Measurements from ENCODE around the gene CBFA2T3. TPM values are rescaled to one million over a fixed set of nuclear protein-coding genes. Genes with fewer than 3 reads are reported as not detected.
A peak's percentile ranks its signal among the peaks of the same experiment; 100 is the strongest.

Gene CBFA2T3
- total and polyA plus RNA-seq, 2 donors (not counting 1 experiment from before 2014, with no cell fraction given): 40.8 to 58.3 TPM

- POLR2A ChIA-PET: interaction anchor here (0.7 kb wide), 1 partner anchor 10 kb away, joined by 3 read pairs; no protein-coding TSS in a partner anchor
- Histone ChIP-seq H4K20me1 (ENCODE audit: control insufficient read depth, insufficient read depth, low read length, poor library complexity, severe bottlenecking) (peaks cover 99% of the 10 kb centered on the region), H3K27ac (ENCODE audit: low read length in 2 of 2) (no peak overlapping the region), H3K9ac (ENCODE audit: low read length) (no peak overlapping the region), H2AFZ (ENCODE audit: insufficient read depth, low read depth, low read length, poor library complexity, severe bottlenecking) (no peak overlapping the region), H3K4me2 (replicated peaks; ENCODE audit: low read depth, low read length, poor library complexity, severe bottlenecking) (no peak overlapping the region), H3K79me2 (ENCODE audit: control insufficient read depth, insufficient read depth, low read length) (peaks cover 89% of the 10 kb centered on the region), H3K4me1 (ENCODE audit: control insufficient read depth in 2 of 2, insufficient read depth in 2 of 2, low read length in 2 of 2) (peaks cover 0 to 13% of the 10 kb centered on the region in 2 donors), H3K27me3 (replicated peaks in 1 of 4; ENCODE audit: control extremely low read depth in 1 of 4, control insufficient read depth in 3 of 4, insufficient read depth in 4 of 4, low read length in 3 of 4) (no peaks in the 10 kb centered on the region), H3K36me3 (replicated peaks in 1 of 2; ENCODE audit: control extremely low read depth in 1 of 2, control insufficient read depth in 1 of 2, extremely low read depth in 1 of 2, insufficient read depth in 2 of 2, low read length in 1 of 2) (peaks cover 0 to 30% of the 10 kb centered on the region in 2 experiments), H3K4me3 (ENCODE audit: control extremely low read depth in 1 of 5, extremely low read depth in 1 of 5, insufficient read depth in 1 of 5, low read depth in 2 of 5, low read length in 4 of 5) (no peak overlapping the region), H3K9me3 (ENCODE audit: control extremely low read depth in 1 of 3, control insufficient read depth in 2 of 3, insufficient read depth in 1 of 3, low read length in 2 of 3) (no peaks in the 10 kb centered on the region)
- CTCF ChIA-PET: interaction anchor here (0.9 kb wide), 1 partner anchor 12 kb away, joined by 4 read pairs; no protein-coding TSS in a partner anchor
- TF ChIP-seq EZH2 (IDR thresholded peaks at IDR 0.05; ENCODE audit: borderline replicate concordance, insufficient read depth, low read depth, low read length, poor library complexity, severe bottlenecking): no peak
- TF ChIP-seq CTCF (IDR thresholded peaks at IDR 0.05): no peak
- intact Hi-C loops (cut with micrococcal nuclease): no loop called here
- H3K4me3 Mint-ChIP-seq: no peak overlapping the region
- no peak for ATAC-seq (ENCODE audit: low read depth)
- no peak for DNase-seq
- H3K4me1 Mint-ChIP-seq: peaks cover 16% of the 10 kb centered on the region
- no peaks in the 10 kb centered on the region for H3K9me3 Mint-ChIP-seq (ENCODE audit: insufficient read depth)
- peak overlapping the region; percentile 63 for H3K27ac Mint-ChIP-seq
- 89% methylated on average over 12 of the region's 21 CpGs for WGBS (ENCODE audit: insufficient coverage)
- no peaks in the 10 kb centered on the region for H3K27me3 Mint-ChIP-seq
These were observed 72.2 kb downstream of the CBFA2T3 start for GRCh38 chr16:88904676-88905365.

GRCh38 chr16:88903267-88903666 is 73.7 kb downstream of the CBFA2T3 start:
- Mint-ChIP-seq H3K4me3 (no peak overlapping the region), H3K9me3 (ENCODE audit: insufficient read depth) (no peaks in the 10 kb centered on the region), H3K27ac (no peak overlapping the region), H3K27me3 (no peaks in the 10 kb centered on the region), H3K4me1 (peaks cover 14% of the 10 kb centered on the region)
- no peak overlapping the region for H3K9ac ChIP-seq (ENCODE audit: low read length)
- H3K79me2 ChIP-seq (ENCODE audit: control insufficient read depth, insufficient read depth, low read length): peaks cover 84% of the 10 kb centered on the region
- no peaks in the 10 kb centered on the region for H3K27me3 ChIP-seq (replicated peaks in 1 of 4; ENCODE audit: control extremely low read depth in 1 of 4, control insufficient read depth in 3 of 4, insufficient read depth in 4 of 4, low read length in 3 of 4)
- H4K20me1 ChIP-seq (ENCODE audit: control insufficient read depth, insufficient read depth, low read length, poor library complexity, severe bottlenecking): peaks cover 99% of the 10 kb centered on the region
- DNase-seq (no peak), ATAC-seq (ENCODE audit: low read depth) (no peak)
- intact Hi-C loops (cut with micrococcal nuclease): no loop called here
- H3K9me3 ChIP-seq (ENCODE audit: control extremely low read depth in 1 of 3, control insufficient read depth in 2 of 3, insufficient read depth in 1 of 3, low read length in 2 of 3): no peaks in the 10 kb centered on the region
- no peak for TF ChIP-seq CTCF (IDR thresholded peaks at IDR 0.05)
- TF ChIP-seq EZH2 (IDR thresholded peaks at IDR 0.05; ENCODE audit: borderline replicate concordance, insufficient read depth, low read depth, low read length, poor library complexity, severe bottlenecking): no peak
- H3K4me1 ChIP-seq (ENCODE audit: control insufficient read depth in 2 of 2, insufficient read depth in 2 of 2, low read length in 2 of 2): peaks cover 0 to 13% of the 10 kb centered on the region in 2 donors
- no peak overlapping the region for H2AFZ ChIP-seq (ENCODE audit: insufficient read depth, low read depth, low read length, poor library complexity, severe bottlenecking)
- no peak overlapping the region for H3K4me3 ChIP-seq (ENCODE audit: control extremely low read depth in 1 of 5, extremely low read depth in 1 of 5, insufficient read depth in 1 of 5, low read depth in 2 of 5, low read length in 4 of 5)
- ChIA-PET POLR2A (no interaction called here), CTCF (no interaction called here)
- 90% methylated on average over 11 of the region's 14 CpGs for WGBS (ENCODE audit: insufficient coverage)
- H3K4me2 ChIP-seq (replicated peaks; ENCODE audit: low read depth, low read length, poor library complexity, severe bottlenecking): no peak overlapping the region
- H3K27ac ChIP-seq (ENCODE audit: low read length in 2 of 2): no peak overlapping the region
- H3K36me3 ChIP-seq (replicated peaks in 1 of 2; ENCODE audit: control extremely low read depth in 1 of 2, control insufficient read depth in 1 of 2, extremely low read depth in 1 of 2, insufficient read depth in 2 of 2, low read length in 1 of 2): peaks cover 0 to 38% of the 10 kb centered on the region in 2 experiments

Data from B cell (primary cell).